Stimulated activated CD4-positive, alpha-beta T cell treated with anti-CD3 and anti-CD28 coated beads, Interleukin-4, amount 100 ng/mL, for 4 hours (primary cell): ENCODE data around the gene BBX.

Experiments
- DNase-seq, 2 experiments: peaks; one replicate each; pipeline ENCODE4 v3.0.0-alpha.2; 2020

Gene BBX

DNA sequence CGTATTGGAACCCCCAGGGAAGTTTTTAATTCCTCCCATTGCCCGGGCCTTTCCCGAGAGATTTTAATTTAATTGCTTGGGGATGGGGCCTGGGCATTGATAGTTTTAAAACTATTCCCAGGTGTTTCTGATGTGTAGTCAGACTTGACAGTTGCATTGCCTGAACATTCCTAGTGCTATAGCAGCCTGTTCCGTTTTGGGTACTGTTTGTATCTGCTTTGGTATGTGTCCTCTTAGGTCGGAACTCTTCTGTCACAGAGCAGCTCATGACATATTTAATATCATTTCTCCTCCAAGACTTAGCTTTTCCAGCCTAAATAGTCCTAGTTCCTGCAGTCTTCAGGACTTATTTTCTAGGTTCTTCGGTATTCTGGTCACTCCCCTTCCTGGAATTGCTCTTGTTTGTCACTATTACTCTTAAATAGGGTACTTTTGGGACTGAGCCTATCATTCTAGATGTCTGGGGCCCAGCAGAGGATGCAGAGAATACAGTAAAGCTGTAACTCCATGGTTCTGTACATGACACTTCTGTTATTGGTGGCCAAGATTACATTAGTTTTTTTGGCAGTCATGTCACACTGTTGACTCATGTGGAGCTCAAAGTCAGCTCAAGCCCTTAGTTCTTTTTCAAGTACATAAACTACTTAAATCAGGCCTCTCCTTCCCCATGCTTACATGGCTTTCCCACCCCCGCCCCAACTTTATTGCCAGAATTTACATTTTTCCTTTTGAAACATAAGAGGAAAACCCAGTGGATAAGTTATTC is 81.5 kb downstream of the BBX start:
- no peak for DNase-seq

GRCh38 chr3:107611775-107612469 is 89.2 kb downstream of the BBX start:
- no peak for DNase-seq

- DNase-seq, result no peak
Measured at GRCh38 chr3:107612664-107613084, 89.9 kb downstream of the BBX start.

DNA sequence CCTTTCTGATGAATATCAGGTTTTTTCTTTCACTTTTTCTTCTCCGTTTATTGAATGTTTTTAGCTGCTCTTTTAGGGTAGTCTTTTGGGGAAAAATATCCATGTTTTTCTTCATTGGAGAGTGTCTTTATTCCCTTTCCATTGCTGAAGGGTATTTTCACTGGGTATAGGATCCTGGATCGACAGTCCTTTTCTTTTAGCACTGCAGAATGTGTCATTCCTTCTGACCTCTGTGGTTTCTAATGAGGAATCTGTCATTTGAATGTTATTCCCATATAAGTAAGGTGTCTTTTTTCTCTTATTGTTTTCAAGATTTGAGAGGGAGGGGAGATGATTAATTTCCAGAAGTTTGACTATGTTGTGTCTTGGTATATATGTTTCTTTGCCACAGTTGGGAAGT is 96.8 kb downstream of the BBX start:
- DNase-seq, result no peak

DNA sequence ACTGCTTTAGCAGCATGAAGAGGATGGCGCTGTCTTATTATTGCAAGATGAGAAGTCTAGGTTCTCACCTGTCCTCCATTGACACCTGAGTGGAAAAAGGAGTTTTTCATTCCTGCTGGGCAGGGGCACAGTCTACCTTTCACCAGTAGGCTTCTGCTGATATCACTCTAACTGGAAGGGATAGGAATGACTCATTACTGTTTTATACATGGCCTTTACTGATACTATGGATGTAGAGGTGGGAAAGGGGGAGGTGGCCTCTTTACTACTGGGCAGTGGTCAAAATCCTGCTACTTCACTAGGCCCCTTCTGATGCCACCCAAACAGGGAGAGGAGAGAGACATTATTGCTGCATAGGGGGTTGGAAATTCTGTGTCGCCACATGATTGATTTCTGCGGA is 97.8 kb downstream of the BBX start:
- no peak for DNase-seq

- DNase-seq, result no peak
Measured at GRCh38 chr3:107621465-107621864, 98.7 kb downstream of the BBX start.

DNA sequence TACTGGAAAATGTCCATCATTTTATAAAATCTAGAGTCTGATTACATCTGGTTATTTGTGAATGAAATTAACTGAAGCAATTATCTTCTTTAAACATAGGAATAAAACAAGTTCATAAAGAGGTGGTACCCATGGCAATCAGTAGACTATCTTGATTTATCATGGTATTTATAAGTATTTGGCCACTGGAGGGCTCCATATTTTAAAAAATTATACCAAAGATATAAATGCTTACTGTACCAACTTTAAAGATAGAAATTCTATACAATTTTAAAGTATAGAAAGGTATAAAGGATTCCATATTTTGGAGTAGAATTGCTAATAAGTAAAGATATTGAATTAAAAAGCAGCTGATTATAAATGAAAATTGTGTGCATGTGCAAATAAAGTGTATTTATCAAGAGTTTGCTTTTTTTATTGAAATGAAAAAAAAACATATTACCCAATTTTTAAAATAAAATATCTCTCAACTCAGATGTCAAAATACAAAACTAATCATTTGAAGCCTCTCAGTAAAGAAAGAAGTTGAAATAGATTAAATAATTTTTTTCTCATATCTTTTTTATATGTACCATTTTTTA is 105.3 kb downstream of the BBX start:
- DNase-seq, result no peak

DNA sequence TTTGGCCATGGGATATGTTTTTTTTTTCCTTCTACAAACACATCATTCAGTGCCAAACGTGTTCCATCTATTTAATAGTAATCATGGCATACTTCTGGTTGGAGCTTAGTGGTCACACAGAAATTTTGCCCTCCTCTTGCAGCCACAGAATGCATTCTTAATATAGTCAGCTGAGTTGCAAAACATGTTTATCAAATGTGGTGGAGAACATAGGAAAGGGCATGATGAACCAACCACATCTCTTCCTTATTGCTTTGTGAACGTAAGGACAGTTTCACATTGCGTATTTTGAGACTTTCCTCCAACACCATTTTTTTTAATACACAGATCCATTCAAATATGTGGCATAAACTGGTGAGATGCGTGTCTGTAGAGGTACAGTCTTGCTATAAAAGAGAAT is 106.8 kb downstream of the BBX start:
- no peak for DNase-seq

GRCh38 chr3:107630779-107631178 is 108.0 kb downstream of the BBX start:
- no peak for DNase-seq

GRCh38 chr3:107632576-107632975 is 109.8 kb downstream of the BBX start:
- no peak for DNase-seq

- DNase-seq, result no peak
Measured at GRCh38 chr3:107633327-107634098, 110.8 kb downstream of the BBX start.

GRCh38 chr3:107634099-107634489 is 111.3 kb downstream of the BBX start:
- no peak for DNase-seq

DNA sequence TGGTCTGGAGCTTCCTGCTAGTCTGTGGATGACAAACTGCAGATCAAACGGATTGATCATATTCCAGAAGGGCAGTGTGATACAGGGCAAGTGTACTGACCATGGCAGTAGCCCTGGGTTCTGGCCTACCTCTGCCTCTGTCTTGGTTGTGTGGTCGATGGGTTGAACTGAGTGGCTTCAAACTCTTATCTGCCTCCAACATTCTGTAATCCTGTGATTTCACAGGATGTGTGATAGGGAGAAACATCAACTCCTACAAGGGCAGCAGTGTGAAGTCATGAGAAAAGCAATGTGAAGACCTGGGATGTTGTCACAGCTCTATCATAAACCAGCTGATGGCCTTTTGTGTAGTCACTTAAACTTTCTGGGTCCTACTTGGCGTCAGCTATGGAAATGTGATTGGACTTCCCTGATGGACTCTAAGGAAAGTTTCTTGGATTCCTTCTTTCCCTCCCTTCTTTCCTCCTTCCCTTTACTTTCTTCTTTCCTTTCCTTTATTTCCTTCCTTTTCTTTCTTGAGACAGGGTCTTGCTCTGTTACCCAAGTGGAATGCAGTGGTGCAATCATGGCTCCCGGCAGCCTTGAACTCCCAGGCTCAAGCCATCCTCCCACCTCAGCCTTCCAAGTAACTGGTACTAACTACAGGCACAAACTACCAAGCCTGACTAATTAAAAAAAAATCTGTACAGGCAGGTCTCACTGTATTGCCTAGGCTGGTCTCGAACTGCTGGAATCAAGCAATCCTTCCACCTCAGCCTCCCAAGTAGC is 114.8 kb downstream of the BBX start:
- DNase-seq, result no peak

DNA sequence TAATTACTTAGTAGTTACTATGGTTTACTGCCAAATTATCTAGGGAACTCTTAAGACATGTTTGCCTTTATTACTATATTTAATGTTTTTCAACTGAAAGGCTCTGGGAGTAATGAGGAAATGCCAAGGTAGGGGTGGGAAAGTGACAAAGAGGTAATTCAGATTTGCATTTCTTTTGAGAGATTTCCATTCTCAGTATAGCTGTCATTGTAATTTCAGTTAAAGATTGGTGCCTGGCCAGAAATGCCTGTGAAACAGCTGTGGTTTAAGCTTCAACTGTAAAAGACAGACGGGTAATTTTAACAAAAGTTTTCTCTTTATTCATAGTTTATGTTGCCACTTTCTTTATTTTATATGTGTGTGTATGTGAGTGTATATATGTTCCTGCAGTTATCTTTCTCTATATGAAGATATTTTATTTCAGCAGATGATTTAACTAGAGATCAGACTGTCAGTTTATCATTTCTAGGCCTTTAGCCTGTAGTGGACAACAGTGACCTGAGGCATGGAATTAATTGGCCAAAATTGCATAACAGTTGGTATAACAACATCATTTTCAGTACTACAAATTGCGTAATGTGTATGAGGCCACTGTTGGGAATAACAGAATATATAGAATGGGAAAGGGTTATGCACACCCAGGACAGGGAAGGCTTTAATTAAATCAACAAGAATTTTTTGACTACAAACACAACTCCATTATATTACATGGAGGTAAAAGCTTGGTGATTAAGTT is 119.0 kb downstream of the BBX start:
- DNase-seq, result no peak

GRCh38 chr3:107643038-107643883 is 120.5 kb downstream of the BBX start:
- DNase-seq, result no peak

DNA sequence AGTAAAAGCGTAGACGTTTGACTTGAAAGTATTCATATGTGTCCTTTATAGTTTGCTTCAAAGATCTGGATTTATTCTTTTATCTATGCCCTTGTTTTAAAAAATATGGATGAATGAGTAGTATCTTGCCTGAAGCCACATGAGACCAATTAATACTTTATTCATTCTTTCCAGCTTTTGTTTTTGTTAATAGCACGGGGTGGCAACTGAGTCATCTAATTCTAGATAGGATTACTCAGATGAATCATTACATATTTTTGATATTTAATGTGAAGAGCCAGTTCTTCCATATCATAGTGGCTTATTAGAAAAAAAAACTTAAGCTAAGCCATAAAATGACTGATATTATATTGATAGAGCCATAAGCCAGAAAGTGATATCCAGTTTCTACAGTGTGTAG is 121.9 kb downstream of the BBX start:
- no peak for DNase-seq

- no peak for DNase-seq
Measured at GRCh38 chr3:107650788-107651187, 128.0 kb downstream of the BBX start.

DNA sequence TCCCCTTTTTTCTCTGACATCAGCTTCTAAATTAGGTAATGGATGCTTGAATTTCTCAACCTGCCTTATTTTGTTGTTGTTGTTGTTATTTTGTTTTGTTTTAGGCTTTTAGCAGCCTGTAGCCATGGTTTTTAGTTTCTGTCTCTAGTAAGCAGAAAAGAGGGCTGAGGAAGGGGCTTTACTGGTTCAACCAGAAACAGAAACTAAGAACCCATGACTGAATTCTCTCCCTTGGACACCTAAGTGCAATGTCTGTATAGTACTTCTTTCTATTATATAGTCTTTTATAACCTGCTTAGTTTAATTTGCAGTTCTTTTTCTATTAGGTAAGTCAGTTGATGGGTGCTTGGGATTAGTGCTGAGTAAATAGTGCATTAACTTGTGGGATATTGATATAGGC is 129.0 kb downstream of the BBX start:
- DNase-seq, result no peak

GRCh38 chr3:107654218-107654617 is 131.5 kb downstream of the BBX start:
- DNase-seq, result no peak

DNA sequence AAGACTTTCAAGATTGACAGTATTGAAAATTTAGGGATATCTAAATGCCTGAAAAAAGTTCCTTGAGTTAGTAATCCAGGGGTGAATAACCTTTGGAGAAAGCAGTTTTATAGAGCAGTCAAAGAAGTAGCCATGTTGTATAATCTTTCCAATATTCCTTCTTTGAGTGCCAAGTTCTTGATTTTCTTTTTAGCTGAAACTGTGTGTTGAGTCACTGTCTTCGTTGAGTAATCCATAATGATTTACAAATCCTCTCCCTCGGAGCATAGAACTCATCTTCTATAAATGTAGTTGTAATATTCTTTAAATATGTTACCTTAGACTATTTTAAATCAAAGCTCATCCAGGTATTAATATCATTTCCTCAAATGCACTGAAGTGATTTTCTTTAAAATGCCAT is 135.2 kb downstream of the BBX start:
- DNase-seq, result no peak
